A673 (cell line): ENCODE measurements around the gene NDN.

Experiments
- CTCF ChIP-seq: fragments of 300-800, 200-600 bp; sonication (generic); conservative IDR thresholded peaks from 2 replicates; pipeline ENCODE4 v1.5.1; 2017; ENCODE audit warnings: low read depth, mild to moderate bottlenecking, antibody characterized with exemption, low read length, moderate library complexity, mixed read lengths
- EZH2 ChIP-seq: fragments of 200-600 bp; sonication (generic); IDR thresholded peaks from 2 replicates; pipeline ENCODE4 v1.6.1; 2017; ENCODE audit warnings: borderline replicate concordance, low read depth, mild to moderate bottlenecking, mixed read lengths, antibody characterized with exemption, low read length; ENCODE audit not compliant: poor library complexity, severe bottlenecking

- TF ChIP-seq CTCF: no peak
- no peak for TF ChIP-seq EZH2
These were observed 40.2 kb downstream of the NDN start for GRCh38 chr15:23647001-23647295.
